ENCODE measurements around the gene TBC1D9B.

GRCh38 chr5:179818746-179819295 lies 88.9 kb downstream of the TBC1D9B start:
- TF ChIP-seq CTCF (IDR thresholded peaks at IDR 0.05) (peak in 2 of 5 experiments; percentile 16 to 51), POLR2A (IDR thresholded peaks at IDR 0.05) (peak; percentile 34 to 75)
